HG03457 (cell line): ENCODE results near the gene MOB3A.

Source experiments
- ATAC-seq: cut with Tn5 transposase; IDR thresholded peaks from one replicate; pipeline ENCODE4 v1.9.1; 2021; ENCODE audit warnings: moderate number of reproducible peaks; ENCODE audit not compliant: unreplicated experiment

The MOB3A gene

GRCh38 chr19:2047449-2048103 is 48.5 kb downstream of the MOB3A start:
- no peak for ATAC-seq

- no peak for ATAC-seq
These were observed 49.1 kb downstream of the MOB3A start for GRCh38 chr19:2047076-2047448.

GRCh38 chr19:2046046-2046907 is 49.8 kb downstream of the MOB3A start:
- ATAC-seq: no peak

GRCh38 chr19:2045501-2046045 is 50.6 kb downstream of the MOB3A start:
- no peak for ATAC-seq

GRCh38 chr19:2044709-2045500 is 51.2 kb downstream of the MOB3A start:
- no peak for ATAC-seq

DNA sequence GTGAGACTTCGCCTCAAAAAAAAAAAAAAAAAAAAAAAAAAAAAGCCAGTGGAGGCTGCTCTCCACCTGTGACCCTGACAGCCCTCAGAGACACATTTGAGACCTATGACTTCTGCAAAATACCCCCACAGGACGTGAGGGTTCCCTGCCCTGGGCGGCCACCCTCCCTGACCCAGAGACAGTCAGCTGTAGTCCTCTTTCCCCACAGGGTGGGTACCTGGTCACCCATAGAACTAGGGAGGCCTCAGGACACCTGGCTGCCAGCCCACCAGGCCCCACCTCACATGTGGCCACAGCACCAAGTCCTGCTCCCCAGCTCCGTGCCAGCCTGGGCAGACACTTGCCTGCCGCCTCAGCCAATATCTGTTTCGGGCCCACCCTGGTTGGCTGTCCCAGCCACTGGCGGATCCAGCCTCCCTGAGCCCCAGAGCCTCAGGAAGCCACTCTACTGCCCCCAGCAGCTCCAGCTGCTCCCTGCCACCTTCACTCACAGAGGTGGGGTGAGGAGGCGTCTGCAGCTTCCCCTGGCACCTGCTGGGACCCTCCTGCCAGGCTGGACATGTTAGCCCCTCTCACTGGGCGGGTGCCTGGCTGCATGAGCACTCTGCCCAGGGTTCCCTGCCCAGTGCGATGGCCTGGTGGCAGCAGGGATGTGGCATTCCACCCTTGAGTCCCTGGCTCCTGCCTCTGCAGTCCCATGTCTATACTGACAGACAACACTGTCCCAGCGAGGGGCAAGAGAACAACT is 52.0 kb downstream of the MOB3A start:
- ATAC-seq: no peak

DNA sequence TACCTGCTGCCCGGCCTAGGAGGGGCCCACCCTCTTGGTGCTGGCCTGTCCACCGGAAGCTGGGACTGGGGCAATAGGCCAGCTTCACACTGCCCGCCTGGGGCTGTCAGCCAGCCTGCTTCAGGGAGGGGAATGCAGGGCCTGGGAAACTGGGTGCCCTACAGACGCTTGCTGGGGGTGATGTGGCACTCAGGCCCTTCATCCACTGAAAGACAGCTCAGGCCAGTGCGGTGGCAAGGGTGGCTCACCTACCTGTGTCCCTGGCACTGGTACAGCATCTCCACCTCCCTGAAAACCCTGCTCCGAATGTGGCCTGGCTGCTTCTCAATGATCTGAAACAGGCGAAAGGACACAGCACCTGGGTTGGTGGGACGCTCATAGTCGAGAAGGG is 52.9 kb downstream of the MOB3A start:
- ATAC-seq: no peak

- ATAC-seq: no peak
These were observed 53.5 kb downstream of the MOB3A start for GRCh38 chr19:2042485-2043250.

DNA sequence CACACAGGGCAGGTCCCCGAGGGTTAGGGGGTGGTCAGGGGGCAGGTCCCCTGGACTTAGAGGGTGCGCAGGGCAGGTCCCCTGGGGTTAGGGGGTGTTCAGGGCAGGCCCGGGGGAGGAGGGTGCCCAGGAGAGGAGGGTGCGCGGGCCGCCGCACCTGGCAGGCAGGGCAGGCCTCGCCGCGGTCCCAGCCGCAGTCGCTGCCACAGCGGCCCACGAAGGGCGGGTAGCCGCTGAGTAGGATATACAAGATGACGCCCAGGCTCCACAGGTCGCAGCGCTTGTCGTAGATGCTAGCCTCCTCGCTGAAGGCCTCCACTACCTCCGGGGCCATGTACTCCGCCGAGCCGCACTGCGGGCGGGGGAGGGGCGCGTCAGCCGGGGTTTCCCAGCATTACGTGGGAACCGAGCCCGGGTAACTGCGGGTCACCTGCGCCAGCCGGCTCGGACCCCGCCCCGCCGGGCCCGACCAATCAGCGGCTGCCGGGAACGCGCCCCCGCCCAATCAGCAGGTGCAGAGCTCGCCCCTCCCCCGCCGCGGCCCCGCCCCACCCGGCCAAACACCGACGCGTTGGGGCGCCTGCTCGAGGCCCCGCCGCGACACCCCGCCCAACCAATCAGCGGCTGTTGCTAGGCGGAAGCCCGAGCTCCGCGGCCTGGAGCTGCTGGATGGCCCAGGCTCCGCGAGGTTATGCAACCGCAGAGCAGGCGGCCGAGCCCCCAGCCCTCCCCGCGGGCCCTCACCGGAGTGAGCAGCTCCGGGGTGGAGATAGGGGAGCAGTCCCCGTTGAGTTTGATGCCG is 54.2 kb downstream of the MOB3A start:
- peak; percentile 45 for ATAC-seq

DNA sequence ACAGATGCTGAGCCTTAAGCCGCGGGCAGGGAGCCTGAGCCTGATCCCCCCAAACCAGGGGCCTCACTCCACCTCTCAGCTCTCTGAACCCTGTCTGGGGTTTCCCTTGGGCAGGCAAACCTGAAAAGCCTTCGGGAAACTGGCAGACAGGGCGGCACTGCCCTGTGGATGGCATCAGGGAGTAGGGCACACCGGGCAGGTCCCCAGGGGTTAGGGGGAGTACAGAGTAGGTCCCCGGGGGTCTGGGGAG is 54.8 kb downstream of the MOB3A start:
- ATAC-seq: no peak

- ATAC-seq: no peak
These were observed 55.3 kb downstream of the MOB3A start for GRCh38 chr19:2040647-2041432.

- ATAC-seq: no peak
These were observed 56.0 kb downstream of the MOB3A start for GRCh38 chr19:2039959-2040646.

DNA sequence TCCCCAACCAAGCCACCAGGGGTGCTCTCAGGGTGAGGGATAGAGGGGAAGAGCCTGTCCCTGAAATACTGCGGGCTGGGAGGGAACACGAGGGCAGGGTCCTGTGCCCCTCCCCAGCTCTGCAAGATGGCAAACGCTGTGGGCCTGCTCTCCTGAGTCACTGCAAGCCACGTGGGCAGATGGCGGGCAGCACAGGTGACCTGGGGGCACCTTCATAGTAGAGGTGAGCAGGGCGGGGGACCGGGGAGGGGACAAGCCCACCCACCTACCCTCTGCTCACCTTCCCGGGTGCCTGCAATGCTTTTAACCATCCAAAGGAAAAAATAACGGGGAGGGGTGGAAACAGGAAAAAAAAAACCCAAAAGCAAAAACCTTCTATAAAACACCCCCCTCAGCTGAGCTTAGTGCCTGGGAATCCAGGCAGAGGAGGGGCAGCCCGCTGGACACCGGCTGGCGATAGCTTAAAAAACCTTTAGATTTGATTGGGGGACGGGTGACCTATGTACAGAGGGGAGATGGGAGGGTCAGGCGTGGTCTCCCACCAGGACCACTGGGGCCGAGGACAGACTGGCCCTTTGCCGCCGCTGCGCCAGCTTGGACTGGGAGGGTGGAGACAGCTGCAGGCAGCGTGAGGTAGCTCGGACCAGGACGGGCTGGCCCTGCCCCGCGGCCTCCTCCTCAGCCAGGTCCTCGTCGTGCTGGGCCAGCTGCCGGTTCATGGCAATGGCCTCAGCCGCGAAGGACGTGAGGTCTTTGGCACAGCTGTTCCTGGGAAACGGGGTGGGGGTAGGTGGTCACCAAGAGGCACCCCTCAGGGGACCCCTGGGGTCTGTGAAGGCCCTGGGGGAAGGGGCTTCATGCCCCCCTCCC is 56.8 kb downstream of the MOB3A start:
- no peak for ATAC-seq

DNA sequence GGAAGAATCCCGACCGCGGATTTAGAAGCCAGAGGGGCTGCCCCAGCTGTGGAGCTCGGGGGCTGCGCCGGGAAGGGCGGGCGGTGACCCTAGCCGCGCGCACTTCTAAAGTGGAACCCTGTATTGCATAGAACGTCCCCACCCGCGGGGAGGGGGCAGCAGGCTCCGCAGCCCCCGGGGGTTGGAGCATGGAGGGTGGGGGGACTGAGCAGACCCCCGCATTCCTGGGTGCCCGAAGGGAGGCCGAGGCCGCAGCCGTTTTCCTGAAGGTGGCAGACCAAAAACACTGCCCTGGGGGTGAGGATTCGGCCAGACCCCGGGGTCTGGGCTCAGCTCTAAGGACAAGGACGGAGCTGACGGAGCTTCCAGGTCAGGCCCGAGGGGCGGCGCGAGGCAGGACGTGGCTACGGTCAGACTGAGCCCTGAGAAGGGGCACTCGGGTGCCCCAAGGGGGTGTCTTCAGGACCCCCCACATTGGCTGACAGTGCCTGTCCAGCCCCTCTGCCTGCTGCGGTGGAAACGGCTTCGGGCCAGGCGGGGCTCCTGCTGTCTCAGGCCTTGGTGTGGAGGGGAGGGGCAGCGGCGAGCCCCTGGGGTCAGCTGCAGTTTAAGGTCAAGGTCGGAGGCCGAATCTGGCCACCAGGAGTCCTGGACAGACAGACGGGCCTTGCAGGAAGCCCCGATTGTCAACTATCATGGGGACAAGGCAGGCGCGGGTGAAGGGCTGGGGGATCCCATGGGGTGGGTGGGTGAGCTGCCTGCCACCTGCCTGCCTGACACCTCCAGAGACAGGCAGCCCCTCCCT is 57.6 kb downstream of the MOB3A start:
- ATAC-seq: no peak

GRCh38 chr19:2037651-2038255 is 58.4 kb downstream of the MOB3A start:
- no peak for ATAC-seq

GRCh38 chr19:2036424-2036823 is 59.7 kb downstream of the MOB3A start:
- ATAC-seq: no peak
